ENCODE data around the gene DBNDD1.

The DBNDD1 gene

DNA sequence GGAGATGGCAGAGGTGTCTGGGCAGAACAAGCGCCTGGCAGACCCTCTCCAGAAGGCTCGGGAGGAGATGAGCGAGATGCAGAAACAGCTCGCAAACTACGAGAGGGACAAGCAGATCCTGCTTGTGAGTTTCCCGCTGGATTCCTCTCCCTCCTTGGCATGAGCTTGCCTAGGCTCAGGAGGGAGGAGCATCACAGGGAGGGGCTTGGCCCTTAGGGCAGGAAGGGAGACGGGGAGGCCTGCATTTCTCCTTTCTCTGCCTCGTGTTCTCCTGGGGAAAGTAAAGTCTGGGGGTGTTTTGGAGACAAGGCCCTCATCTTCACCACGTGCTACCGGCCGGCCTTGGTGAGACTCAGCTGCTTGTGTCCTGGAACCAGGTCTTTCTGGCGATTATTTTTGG, 18.0 kb upstream of the DBNDD1 start:
- DNase-seq (ENCODE audit: low read depth in 1 of 2, low spot score in 1 of 2): no peak

DNA sequence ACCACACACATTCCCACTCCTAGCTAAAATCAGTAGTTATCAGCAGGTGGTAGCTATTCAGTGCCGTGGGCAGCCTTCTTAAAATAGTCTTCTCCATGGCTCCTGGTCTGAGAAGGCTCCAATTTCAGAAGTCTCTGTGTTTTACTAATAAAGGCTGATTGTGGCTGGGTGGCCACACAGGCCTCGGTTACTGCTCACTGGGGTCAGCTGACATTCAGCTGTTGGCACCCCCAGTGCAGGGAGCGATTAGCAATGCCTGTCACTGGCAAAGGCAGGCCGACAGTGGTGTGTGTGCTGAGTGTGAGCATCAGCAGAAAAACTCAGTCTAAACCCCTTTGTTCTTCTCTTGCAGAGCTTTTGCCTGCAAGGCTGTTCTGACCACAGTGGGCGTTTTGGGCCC, 16.6 kb upstream of the DBNDD1 start:
- DNase-seq (ENCODE audit: low read depth in 1 of 2, low spot score in 1 of 2): no peak

DNA sequence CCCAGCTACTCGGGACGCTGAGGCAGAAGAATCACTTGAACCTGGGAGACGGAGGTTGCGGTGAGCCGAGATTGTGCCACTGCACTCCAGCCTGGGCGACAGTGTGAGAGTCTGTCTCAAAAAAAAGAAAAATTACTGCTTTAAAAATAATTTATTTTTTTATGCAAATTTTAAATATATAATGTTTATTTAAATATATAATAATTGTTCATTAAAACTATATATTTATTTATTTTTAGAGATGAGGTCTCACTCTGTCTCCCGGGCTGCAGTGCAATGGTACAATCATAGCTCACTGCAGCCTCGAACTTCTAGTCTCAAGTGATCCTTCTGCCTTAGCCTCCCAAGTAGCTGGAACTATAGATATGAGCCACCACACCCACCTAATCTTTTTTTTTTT, 15.2 kb upstream of the DBNDD1 start:
- no peak for DNase-seq (ENCODE audit: low read depth in 1 of 2, low spot score in 1 of 2)

DNA sequence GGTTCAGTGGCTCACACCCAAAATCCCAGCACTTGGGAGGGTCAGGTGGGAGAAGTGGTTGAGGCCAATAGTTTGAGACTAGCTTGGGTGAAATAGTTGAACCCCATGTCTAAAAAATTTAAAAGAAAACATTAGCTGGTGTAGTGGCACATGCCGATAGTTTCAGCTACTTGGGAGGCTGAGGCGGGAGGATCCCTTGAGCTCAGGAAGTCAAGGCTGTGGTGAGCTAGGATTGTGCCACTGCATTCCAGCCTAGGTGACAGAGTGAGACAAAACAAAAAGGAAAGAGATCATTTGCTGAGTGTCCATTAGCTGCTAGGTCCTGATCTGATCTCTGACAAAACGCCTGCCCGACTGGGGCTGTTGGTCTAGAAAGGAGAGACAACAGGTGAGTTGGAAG, 14.1 kb upstream of the DBNDD1 start:
- DNase-seq (ENCODE audit: low read depth in 1 of 2, low spot score in 1 of 2): no peak

DNA sequence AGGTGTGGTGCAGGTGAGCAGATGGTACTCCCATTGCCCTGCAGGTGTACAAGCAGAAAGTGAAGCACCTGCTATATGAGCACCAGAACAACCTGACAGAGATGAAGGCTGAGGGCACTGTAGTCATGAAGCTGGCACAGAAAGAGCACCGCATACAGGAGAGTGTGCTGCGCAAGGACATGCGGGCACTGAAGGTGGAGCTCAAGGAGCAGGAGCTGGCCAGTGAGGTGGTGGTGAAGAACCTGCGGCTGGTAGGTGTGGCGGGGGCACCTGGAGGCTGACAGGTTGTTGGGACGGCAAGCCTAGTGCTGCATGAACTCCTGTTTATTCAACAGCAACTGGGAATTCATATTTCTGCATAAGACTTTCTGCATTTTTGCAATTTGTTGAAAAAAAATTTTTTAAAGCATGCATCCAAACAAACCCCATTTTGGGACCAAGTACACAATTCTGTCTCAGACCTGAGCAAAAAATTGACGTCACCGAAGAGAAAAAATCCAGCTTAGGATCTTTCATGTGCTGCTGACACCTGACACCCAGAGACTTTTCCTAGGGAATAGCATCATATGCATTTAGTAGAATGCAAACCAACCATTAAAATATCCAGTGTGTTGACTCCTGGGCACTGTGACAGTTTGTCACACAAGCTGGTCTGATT, 13.5 kb upstream of the DBNDD1 start:
- no peak for DNase-seq (ENCODE audit: low read depth in 1 of 2, low spot score in 1 of 2)

DNA sequence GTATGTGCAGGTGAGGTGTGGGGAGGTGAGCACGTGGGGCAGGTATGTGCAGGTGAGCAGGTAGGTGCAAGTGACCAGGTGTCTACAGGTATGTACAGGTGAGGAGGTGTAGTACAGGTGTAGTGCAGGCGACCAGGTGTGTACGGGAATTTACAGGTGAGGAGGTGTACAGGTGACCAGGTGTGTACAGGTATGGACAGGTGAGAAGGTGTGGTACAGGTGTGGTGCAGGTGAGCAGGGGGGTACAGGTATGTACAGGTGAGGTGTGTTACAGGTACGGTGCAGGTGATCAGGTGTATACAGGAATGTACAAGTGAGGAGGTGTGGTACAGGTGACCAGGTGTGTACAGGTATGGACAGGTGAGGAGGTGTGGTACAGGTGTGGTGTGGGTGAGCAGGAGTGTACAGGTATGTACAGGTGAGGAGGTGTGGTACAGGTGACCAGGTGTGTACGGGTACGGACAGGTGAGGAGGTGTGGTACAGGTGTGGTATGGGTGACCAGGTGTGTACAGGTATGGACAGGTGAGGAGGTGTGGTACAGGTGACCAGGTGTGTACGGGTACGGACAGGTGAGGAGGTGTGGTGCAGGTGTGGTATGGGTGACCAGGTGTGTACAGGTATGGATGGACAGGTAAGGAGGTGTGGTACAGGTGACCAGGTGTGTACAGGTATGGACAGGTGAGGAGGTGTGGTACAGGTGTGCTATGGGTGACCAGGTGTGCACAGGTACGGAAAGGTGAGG, 12.8 kb upstream of the DBNDD1 start:
- no peak for DNase-seq (ENCODE audit: low read depth in 1 of 2, low spot score in 1 of 2)

DNA sequence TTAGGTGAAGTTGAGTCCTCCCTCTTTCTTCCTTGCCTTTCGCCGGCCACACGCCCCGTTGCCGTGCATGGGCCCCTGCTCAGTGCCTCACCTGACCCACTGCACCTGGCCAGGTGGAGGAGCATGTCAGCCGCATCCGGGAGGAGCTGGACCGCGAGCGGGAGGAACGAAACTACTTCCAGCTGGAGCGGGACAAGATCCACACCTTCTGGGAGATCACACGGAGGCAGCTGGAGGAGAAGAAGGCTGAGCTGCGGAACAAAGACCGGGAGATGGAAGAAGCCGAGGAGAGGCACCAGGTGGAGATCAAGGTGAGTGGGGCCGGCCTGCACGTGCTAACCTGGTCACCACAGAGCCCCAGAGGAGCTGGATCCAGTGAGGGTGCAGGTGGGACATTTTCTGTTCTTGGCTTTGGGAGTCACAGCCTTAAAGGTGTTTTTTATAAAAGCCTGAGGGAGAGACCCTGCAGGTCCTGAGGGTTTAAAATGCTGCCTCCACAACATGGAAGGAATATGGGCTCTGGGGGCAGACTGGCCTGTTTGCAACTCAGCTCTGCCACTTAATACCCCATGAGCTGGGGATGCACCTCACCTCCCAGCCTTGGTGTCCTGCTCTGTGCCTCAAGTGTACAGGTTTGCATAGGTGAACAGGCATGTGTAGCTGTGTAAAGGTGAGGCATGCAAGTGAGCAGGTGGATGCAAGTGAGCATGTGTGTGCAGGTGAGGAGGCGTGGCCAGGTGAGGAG, 12.1 kb upstream of the DBNDD1 start:
- DNase-seq (ENCODE audit: low read depth in 1 of 2, low spot score in 1 of 2): no peak

DNA sequence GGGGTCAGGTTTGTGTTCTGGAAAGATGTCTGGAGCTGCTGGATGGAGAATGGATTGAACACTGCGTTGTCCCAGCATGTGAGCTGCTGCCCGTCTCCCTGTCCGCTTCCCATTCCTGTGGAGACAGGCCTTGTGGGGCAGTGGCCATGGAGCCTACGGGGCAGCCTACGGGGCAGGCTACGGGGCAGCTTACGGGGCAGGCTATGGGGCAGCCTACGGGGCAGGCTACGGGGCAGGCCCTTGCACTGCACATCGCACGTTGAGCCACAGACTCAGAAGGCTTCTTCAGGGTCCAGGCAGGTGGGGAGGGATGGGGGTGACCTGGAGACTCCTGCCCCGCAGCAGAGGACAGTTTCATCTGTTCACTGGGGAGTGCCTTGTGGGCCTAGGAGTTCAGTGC, 9.7 kb upstream of the DBNDD1 start:
- no peak for DNase-seq (ENCODE audit: low read depth in 1 of 2, low spot score in 1 of 2)

DNA sequence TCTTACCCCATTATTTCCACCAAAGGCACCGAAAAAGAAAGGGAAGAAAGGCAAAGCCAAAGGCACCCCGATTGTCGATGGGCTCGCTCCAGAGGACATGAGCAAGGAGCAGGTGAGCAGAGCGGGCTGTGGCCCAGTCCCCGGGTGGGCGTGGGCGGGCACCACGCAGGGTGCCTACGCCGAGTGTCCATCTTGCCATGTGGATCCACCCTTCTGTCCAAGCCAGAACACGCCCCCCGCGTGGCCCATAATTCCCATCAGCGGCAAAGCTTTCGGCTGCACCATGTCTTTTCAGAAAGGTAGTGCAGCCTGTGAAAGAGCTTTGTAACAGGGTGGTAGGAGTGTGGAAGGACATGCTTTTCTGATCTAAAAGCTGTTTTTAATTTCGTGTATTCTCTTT, 8.4 kb upstream of the DBNDD1 start:
- no peak for DNase-seq (ENCODE audit: low read depth in 1 of 2, low spot score in 1 of 2)

DNA sequence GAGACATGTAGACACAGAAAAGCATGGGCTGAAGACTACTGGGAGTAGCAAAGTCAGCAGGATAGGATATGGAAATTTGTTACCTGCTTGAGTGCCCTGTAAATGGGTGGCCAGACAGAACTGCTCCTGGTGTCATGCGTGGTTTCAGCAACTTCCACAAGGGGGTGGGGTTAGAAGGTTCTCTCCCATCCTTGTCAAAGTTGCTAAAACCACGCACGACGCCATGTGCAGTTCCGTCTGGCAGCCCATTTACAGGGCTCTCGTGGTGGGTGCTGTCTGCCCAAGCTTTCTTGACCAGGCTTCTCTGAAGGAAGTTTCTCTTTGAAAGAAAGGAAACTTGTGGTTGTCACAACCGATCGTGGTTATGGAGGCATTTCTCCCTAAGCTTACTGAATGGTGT, 6.9 kb upstream of the DBNDD1 start:
- no peak for DNase-seq (ENCODE audit: low read depth in 1 of 2, low spot score in 1 of 2)

DNA sequence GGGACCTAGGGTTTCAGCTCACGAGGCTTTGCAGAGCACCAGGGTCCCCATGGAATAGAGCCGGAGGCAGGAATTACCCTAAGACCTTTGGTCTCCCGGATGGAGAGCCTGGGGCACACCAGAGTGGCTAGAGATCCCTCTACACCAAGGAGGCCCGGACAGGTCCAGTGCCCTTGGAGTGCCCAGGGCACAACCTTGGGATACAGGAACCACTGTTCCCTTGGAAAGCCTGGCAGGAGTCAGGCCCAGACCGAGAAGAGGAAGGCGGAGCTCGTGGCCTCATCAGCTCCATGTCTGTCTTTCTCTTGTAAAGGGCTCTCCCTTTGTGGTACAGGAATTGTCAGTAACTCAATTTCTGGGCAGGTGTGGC, 3.8 kb upstream of the DBNDD1 start:
- no peak for DNase-seq (ENCODE audit: low read depth in 1 of 2, low spot score in 1 of 2)

DNA sequence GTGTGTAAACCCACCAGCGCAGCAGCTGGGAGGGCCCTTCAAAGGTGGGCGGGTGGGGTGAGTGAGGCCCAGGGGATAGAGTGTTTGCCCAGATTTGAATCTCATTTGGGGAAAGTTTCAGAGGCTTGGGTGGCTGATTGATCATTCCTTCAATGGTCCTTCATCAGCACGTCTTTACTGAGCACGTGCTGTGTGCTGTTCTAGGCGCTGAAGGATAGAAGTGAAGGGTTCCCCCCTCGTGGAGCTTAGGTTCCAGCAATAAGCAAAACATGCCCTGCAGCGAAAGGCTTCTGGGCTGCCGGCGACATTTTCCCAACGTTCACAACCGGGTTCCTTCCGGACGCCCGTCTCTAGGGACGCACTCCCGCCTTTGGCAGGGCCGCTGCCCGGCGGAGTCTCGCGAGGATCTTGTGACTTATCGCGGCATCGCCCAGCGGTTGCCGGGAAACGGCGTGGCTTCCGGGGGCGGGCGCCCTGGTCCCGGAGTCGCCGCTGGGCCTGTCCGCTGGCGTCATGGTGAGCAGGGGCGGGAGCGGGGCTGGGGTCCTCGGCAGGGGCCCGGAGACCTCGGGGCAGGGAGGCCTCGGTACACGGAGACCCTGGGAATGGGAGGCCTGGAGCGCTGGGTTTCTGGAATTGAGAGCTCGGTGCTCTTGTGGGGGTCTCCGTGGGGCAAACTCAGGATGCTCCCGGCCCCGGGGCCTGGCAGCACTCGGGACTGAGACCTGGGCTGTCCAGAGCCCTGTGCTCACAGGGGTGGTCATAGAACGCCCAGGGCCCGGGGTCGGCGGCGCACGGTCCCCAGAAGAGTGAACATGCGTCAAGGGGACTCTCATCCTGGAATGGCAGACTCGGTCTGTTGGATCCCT, 3.2 kb upstream of the DBNDD1 start:
- peak; percentile 55 to 63 for DNase-seq (ENCODE audit: low read depth in 1 of 2, low spot score in 1 of 2)

DNA sequence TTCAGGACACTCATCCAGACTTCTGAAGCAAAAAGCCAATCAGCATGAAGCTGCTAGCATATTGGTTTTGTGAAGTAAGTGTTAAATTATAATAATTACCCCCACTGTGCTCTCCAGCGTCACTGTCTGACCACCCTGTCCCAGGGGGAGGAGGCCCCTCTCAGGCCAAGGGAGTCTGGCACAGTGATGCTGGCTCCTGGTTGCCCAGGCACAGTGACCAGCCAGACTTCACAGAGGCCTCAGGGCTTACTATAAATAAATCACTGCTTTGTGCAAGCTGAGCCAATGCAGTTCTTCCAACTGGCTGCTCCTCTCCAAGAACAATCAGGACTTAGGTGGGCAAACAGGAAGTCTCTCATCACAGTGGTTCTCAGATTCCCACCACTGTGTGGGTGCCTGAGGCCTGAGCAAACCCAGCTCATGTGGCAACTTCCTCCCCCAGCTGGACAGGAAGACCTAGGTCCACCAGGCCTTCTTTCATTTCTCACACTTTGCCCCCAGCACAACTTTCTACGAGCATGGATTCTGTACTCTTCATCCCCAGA, 1.7 kb upstream of the DBNDD1 start:
- no peak for DNase-seq (ENCODE audit: low read depth in 1 of 2, low spot score in 1 of 2)

DNA sequence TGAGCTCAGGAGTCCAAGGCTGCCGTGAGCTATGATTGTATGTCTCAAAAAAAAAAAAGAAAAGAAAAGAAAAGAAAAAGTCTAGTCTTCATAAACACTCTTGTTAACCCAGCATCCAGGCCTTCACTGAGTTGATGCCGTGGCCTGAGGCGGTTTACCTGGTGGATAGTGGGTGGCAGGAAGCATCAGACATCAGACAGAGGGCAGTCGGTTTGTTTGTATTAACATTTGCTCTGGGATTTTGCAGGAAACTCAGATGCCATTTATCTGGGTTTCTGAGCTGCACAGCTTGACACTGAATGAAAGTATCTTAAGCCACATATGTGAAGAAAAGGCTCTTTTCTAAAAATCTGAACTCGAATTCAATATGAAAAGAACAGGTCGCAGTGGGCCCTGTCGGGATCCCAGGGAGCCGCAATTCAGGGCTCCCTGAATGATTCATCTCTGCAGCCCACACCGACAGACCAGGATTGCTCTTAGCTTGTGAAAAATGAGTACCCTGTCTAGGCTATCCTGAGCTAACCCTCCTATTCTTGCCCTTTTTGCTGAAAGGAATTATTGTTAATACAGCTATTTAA, 1.1 kb upstream of the DBNDD1 start:
- no peak for DNase-seq (ENCODE audit: low read depth in 1 of 2, low spot score in 1 of 2)

DNA sequence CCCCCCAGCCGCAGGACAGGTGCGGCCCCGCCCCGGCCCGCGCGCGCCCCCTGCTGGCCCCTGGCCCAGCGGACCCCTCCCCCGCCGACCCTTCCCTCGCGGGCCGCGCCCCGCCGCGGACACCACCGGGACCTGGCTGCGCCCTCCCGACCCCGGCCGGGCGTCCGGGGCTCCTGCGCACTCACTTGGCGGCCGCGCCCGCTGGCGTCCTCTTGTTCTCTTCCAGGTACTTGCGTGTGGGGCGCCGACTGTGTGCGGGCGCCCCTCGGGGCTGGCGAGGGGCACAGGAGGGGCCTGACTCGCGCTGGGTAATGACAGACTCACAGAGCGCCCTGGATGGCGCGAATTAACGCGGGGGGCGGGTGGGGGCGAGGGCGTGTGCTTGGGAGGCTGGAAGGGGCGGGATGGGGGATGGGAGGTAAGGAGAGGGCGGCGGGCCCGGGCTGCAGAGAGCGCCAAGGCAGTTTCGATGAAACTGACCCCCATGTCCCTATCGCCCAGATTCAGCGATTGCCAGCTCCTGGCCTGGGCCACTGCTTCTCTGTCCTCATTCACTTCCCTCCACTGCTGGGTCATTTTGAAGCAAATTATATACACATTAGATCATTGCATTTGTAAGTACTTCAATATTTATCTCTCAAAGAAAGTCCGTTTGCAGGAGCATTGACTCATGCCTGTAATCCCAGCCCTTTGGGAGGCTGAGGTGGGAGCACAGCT, 445 bp upstream of the DBNDD1 start:
- DNase-seq (ENCODE audit: low read depth in 1 of 2, low spot score in 1 of 2): peak; percentile 15 to 25

DNA sequence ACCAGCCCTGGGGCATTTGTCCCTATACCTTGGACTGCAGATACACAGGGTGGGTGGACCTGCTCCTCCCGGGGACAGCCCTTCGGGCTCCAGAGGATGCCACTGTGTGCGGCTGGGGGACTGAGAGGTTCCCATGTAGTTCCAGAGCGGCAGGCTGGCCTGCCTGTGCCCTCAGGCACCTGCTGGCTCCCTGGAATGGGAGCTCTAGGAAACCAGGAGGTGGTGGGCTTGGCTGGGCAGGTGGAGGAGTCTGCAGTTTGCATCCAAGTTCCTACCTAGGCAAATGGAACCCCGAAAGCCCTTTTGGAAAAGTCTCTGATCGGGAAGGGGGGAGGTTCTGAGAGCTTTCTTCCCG, 982 bp downstream of the DBNDD1 start:
- DNase-seq (ENCODE audit: low read depth in 1 of 2, low spot score in 1 of 2): no peak

DNA sequence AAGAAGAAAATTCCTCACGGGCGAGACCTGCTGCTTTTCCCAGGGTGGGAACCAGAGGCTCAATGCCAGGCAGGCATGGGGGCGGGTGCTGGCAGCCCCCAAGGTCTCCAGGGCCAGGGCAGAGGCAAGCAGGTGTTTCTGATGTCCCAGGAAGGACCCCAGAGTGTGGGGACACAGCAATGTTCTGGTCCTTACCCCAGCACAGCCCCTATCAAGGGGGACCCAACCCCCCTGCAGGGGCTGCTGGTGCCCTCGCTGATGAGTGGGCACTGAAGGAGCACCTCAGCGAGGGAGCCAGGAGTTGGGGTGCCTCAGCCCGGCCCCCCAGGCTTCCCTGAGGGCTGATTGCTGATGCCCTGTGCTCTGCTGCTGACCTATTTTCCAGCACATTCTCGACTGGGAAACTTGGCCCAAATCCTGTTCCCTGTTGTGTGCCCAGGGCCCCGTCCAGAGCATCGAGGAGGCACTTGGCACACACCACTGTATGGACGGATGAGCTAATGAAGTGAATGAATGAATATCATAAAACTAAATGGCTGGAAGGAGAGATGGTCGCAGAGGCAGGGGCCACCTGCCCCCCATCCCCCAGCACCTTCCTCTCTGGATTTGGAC, 2.8 kb downstream of the DBNDD1 start:
- DNase-seq (ENCODE audit: low read depth in 1 of 2, low spot score in 1 of 2): no peak

DNA sequence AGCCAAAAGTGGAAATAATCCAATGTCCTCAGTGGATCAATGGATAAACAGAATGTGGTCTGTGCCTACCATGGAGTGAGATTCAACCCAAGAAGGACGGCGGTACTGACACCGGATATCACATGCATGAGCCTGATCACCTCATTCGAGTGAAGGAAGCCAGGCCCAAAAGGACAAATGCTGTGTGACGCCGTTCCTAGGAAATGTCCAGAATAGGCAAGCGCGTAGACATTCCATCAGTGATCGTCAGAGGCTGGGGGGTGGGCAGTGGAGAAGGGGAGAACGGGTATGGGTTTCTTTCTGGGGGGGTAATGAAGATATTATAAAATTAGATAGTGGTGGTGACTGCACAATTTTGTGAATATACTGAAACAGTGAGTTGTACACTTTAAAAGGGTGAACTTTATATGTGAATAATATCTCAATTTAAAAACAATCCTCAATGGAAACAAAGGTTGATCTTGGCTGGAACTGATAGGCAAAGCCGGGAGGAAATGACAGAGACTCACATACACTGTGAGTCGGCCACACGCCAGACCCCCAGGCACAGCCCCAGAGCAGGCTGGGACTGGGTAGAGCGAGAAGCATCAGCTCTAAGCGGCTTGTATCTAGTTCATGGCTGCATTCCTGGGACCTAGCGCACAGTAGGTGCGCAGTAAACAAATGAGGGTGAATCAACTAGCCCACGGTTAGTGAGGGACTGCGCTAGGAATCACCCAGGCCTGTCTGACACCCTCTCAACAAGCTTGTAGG, 3.5 kb downstream of the DBNDD1 start:
- no peak for DNase-seq (ENCODE audit: low read depth in 1 of 2, low spot score in 1 of 2)
